Activated CD4-positive, CD25-positive, alpha-beta regulatory T cell (primary cell): ENCODE data around the gene BTRC.

Experiments
- DNase-seq, 4 experiments: peaks; one replicate each; lab custom pipeline; 2025; lab: John Stamatoyannopoulos, UW

The BTRC gene

DNA sequence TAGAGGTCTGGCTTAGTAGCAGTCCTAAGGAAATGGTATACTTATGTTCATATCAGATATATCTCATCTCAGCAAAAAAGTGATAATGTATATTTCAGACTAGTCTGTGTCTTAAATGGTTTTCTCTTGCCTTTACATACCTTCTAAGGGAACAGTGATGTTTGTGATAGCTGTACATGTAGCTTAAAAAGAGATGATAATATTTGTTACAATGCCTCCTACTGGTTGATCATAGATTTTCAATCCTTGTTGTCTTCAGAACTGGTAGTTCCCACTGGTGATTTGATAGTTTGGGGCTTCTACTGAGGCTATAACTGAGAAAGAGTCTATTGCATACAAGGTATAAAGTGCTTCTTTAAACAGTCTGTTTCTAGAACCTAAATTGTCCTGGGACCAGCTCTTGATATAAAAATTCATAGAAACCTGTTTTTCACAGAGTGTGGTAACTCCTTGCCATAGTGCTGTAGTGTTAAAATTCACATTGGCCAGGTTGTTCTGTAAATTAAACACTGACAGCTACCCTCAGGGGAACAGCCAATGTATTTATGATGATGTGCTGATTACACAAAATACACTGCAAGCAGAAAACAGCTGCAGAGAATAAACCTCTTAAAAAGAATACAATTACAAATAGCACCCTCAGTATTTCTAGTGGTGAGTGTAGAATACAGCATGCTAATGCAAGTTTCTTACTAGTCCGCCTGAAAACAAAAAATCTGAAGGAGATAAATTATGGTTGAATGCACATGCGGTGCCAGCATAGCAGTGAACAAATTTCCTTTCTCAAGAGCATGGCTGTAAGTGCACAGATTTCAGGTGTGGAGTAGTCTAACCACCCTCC, 90.3 kb downstream of the BTRC start:
- no peak for DNase-seq

DNA sequence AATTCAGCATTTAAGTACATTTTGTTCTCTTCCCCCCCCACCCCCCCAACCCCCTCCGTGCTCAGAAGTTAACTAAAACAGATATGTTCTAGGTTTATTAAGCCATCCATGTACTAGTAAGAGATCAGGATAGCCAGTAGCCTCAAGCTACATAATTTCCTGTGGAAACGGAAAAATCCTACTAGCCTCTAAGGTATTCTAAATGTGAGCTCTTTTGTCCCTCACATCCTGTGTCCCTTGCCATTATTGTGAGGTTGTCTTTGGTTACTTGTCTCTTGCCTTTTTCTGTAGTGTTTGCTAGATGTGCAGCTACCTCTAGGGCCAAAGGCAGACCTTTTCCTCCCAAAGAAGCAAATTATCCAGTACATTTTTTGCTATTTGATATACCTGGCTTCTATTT, 92.1 kb downstream of the BTRC start:
- DNase-seq = no peak

DNA sequence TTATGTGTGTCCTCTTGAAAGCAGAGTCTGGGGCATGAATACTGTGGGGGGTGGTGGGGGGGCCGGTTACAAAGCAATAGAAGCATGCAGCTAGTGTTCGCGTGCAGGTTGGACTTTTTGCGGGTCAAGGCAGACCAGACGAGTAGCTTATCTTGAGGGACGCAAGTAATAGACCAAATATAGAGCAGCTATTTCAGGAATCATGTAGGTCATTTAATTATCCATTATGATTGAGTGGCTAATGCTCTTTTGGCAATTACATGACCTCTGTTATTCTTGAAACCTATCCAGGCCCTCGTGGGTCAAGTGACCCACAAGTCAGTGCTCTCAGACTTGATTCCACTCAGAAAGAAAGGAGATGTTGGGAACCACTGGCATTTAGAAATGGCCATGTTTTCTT, 93.0 kb downstream of the BTRC start:
- DNase-seq = no peak

DNA sequence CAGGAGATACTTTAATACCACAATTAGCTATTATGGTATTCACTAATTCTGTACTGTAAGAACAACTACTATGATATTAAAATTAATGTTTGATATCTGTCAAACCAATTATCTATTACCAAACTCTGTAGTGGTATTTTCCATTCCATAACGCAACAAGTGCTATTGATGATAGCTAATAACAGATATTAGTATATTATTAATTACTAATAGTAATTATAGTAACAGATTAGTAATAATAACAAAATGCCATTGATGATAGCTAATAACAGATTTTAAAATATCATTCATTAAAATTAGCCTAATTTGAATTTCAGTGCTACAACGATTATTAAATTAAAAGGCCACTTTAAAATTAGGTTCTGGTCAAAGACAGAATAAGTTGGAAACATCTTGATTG, 93.5 kb downstream of the BTRC start:
- DNase-seq = no peak

DNA sequence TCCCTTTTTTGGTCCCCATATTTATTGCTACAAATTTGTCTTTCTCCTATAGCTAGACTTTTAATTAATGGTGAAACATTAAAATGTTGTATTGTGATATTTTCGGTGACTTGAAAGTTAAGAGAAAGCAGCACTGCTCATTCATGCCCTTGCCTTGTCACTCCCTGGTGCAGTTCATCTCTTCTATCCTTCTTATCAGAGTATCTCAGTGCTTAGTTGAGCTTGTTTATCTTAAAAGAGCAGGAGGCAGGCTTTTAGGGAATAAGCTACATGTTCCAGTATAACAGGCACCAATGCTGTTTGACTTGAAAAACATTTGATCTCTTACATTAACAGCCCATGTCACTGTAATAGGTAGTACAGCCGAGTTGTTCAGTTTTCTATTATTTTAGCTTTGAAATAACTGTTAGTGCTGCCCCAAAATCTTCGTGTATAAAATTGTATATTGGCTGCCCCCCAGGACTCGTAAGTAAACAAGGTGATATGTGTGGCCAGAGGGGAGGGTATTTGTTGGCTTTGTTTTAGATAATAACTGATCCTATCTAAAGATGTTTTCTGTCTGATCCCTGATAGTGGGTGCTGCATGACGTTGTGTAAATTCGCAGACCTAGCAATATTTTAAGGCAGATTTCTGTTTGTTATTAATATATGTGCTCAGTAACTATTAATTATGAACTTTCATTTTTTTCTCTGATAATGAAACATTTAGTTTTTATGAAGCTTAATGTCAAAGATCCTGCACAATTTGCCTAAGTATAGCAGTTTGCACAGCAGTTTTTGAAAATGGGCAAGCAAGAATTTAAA, 96.5 kb downstream of the BTRC start:
- DNase-seq = no peak

DNA sequence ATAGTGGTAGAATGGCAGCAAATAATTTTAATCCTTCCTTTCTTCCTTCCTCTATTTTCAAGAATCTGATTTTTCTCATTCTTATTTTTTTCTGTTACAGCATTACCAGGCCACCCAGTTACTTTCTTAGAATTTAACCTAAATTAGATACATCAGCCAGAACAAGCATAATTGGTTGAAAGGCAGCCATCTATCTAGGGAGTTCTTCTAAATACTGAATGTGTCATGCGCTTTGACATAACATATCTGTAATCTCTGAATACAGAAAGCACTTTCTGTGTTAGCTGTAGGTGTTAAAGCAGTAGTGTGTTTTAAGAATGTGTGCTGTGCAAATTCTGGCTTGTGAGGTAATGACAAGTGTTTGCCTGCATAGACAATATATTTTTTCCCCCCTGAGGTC, 97.3 kb downstream of the BTRC start:
- no peak for DNase-seq

DNA sequence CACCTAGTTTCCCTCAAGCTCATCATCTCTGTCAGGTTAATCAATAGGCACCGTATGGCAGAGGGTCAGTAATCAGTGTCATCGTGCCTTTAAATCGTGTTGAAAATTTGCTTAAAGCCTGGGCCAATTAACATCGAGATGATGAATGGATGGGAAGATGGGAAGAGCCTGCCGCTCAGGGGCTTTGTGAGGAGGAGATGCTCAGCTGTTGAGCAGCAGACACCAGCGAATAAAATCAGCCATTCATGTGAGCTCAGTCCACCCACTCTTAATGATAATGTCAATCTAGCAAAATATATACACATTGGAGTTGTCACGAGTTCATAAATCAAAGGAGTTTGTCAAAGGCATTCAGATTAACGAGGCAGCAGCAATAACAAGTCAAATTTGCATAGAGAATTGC, 97.7 kb downstream of the BTRC start:
- DNase-seq = no peak

DNA sequence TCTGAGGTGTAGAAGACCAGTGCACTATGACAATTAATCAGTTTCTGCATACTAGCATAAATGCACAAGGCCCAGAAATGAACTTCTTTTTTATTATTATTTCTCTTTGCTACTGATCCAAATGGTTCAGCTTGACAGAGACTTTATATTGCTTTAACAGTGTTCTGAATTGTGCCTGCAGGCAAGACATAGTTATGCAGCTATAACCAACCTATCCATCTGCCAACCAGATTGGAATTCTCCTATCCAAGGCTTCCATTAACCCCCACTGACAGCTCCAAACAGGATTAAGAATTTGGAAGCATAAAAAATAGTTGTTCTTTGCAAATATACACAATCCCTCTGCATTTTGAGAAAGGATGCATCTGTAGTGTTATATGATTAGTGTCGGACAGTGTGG, 98.2 kb downstream of the BTRC start:
- DNase-seq = no peak

DNA sequence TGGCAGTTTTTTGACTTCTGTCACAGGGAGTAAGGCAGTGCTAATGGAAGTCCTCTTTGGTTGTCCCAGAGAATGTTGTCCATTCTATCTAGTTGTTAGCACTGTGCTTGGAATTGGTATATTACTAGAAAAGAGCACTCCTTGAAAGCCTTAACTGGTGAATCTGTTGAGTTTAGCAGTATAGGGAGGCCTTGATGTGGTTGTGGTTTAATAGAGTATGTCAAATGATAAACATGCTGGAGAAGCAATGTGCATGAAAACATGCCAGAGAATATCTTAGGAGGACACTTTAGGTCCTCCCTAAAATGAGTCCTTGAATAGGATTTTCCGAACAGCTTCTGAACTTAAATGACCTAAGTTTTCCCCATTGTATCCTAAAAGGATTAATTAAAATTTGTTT, 98.6 kb downstream of the BTRC start:
- DNase-seq = no peak

DNA sequence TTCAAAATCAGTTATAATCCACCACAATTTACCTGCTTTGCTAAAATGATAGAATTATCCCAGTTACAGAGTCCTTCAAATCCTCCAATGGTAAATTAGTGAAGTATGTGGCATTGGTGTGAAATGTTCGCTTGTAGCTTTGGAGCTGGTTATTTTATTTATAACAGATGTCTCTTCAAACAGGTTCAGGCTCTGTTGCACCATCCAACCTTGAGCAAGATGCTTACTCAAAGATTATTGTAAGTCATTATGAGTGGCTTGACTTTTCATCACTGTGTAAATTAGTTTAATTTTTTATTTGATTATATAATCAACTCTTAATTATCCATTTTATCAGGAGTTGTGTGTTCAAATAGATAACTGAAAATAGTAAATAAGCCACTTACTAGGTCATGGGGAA, 99.4 kb downstream of the BTRC start:
- no peak for DNase-seq

DNA sequence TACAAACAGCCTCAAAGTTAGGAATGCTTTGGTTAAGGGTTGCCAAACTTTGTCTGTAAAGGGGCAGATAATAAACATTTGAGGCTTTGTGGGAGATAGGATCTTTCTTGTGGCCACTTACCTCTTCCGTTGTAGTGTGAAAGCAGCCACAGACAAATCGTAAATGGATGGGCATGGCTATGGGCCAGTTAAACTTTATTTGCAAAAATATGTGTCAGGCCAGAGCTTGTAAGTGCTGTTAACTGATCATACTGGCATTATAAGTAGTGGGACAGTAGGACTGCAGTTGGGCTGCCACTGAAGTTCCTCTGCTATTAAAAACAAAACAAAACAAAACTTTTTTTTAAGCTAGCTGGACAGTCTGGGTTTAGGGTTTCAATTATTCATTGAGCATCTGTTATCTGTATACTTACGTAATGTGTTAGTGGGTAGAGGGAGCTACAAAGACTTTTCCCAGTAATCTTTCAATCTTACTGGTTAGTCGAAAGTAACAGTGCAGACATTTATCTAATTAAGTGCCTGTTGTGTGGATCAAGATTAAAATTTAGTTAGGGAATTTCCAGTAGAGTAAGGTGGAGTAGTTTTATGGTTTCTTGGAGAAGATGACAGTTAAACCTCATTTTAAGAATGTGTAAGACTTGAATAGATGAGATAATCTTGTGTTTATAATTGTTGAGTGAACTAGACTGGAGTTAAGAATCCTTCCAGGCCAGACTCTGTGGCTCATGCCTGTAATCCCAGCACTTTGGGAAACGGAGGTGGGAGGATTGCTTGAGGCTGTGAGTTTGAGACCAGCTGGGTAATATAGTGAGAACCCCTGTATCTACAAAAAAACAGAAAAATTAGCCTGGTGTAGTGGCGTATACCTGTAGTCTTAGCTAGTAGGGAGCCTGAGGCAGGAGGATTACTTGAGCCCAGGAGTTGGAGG, 100.1 kb downstream of the BTRC start:
- DNase-seq = no peak

DNA sequence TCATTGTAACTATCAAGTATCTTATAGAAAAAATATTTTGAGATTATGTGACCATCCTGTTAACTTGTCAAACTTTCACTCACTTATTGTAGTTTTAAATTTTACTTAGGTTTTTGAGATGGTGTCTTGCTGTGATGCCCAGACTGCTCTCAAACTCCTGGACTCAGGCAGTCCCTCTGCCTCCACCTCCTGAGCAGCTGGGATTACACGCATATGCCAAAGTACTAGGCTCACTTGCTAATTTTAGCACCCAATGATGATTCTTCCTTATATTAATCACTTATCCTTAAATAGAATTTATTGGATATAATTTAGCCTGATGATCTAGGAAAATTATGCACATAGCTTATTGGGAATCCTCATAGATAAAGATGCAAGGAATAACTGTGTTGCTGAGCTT, 104.9 kb downstream of the BTRC start:
- no peak for DNase-seq

DNA sequence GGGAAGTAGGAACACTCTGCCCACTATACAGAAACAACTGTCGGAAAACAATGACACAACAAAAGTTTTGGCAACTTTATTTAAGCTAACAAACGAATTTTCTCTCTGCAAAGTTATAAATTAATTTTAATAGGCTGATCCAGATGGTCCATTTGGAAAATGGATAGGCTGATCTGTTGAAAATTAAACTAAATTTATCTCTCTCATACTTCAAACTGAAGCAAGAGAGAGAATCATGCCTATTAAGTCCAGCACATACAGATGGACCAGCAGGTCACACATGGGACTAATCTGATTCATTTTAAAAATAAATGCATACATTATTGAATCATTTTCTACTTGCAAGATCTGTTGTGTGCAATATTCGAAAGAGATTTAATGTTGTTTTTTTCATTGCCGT, 110.1 kb downstream of the BTRC start:
- no peak for DNase-seq

DNA sequence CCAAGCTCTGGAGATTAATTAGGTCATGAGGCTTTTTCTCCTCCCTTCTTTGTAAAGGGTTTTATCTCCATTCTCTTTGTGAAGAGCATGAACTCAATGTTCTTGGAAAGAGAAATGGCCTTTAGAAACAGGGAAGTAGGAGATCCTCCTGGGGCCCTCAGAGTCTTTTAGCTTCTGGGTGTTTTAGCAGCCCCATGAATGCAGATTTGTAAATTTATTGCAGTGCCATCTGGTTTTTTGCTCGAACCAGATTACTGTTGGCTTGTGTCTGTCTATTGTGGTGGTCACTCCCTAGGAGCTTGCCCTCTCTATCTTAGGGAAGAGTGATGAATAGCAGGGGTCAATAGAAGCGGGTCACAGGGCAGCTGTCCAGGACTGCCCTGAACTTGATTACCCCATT, 110.6 kb downstream of the BTRC start:
- no peak for DNase-seq

DNA sequence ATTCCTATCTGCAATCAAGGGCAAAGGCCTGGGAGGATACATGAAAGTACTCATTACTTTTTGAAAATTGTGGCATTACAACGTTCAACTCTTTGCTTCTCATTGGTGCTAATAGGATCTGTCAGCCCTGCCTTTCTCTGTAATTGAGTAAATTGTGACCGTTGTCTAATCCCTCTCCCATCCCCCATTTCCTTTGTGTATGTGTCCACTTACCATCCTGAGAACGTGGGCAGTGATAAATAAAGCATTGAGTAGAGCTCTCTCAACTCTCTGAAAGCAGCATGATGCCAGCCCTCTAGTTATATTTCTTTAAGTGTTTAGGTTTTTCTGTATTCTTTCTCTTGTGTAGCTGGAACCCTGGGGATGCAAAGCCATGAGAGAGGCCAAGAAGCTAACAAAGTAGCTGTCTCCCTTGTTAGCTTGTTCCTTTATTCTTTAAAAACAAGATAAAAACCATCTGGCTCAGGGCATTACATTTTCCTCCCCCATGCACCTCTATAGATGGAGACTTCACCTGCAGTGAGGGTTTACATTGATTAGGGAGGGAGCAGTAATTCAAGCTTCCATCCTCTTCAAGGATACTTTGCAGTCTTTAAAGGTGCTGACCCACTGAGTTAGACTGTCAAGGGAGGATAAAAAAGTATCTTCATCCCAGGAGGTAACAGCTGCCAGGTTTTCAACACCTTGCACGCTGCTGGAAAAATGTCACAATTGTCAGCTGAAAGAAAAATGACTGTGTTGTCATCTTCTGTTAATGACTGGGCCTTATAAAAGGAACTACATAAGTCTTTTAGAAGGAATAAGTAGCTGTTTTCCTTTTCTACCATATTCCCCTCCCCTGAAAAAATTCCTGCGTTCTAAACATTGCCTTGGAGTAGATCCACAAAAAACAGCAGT, 112.3 kb downstream of the BTRC start:
- DNase-seq = no peak

DNA sequence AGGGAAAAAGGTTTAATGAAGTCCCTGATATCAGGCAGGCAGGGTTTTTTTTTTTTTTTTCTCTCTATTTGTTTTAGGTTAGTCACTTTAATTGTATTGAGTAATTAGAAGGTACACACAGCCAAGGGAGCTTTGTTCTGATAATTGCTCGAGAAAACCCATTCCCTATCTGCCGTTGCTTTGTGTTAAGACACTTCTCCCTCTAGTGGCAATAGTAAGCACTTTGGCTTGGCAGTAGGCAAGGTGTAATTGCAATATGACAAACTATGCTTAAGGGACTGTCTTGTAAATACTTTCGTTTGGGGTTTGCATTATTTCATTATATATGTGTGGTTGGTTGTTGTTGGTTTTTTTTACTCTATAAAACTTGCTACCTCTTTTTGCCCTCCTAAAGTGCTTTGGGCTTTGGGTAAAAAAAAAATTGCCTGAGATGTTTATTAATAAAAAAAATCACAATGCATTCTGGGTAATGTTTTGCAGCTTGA, 113.4 kb downstream of the BTRC start:
- DNase-seq = no peak

DNA sequence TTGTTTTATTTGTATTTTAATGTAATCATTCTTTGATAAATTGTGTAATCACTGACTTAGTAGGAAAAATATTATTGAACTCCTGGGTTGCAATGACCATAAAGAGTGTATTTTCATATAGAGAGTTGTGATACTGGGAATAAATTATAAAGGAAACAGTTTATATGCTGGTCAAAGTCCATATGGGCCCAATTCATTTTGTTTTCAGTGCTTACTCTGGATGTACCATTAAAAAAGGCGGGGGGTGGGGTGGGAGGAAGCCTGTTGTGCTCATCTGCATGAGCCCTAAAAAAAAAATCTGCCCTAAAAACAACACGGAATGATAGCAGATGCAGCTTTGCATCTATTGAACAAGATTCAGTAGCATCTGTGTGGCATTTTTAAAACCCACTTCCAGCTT, 114.2 kb downstream of the BTRC start:
- DNase-seq = no peak

DNA sequence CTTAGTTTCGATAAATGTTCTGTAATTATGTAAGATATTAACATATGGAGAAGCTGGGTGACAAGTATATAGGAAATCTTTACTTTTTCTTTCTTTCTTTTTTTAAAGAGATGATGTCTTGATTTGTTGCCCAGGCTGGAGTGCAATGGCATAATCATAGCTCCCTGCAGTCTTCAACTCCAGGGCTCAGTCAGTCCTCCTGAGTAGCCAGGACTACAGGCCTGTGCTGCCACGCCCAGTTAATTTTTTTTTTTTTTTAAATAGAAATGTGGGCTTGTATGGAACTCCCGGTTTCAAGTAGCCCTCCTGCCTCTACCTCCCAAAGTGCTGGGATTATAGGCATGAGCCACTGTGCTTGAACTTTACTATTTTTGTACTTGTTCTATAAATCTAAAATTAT, 122.4 kb downstream of the BTRC start:
- DNase-seq = no peak

DNA sequence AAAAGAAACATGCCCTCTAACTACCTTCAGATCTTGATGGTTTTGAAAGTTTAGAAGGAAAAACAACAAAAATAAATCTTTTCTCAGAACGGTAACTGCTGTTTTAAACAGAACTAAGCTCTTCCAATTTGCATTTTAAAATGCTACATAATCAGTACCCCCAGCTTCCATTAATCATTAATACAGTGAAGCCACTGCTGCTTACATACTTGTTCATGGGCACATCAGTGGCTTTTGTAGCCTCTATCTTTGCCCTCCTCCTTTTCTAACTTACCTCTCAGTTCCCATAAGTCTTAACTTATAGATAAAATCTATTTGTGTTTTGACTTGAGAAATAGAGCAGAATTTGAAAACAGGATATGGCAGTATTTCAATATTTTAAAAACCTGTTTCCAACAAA, 125.0 kb downstream of the BTRC start:
- DNase-seq = no peak

DNA sequence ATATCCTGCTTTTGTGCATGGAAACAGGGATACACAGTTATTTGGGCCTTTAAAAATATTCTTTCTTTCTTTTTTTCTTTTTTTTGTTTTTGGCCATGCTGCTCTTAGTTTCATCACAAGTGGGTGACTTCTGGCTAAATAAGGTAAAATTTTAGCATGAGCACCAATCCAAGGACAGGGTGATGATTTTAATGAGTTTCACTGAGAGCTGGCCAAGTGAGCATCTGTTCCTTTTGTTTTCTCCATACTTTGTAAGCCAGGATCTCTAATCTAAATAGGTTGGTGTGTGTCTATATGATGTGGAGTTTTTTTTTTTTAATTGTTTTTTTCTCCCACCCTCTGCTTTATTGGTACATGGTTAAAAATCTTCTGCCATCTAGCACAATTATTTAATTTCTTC, 127.3 kb downstream of the BTRC start:
- DNase-seq = no peak

DNA sequence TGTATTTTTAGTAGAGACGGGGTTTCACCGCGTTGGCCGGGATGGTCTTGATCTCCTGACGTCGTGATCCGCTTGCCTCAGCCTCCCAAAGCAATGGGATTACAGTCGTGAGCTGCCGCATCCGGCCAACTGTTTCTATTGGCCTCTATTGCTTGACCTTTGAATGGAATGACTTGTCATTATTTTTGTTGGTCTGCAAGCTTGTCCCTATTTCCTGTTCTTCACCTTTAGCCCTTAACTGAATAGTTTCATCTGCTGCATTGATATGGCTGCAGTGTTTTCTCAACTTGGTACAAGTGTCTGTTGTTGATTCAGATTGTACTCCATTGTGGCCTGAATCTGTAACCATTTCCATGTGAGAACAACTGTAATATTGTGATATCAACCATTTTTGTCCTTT, 128.6 kb downstream of the BTRC start:
- no peak for DNase-seq
